Glomerular visceral epithelial cell (primary cell): ENCODE results near the gene PLCB3.
A peak's percentile ranks its signal among the peaks of the same experiment; 100 is the strongest.
"Not testable (repeated sequence)": the region's sequence is repeated elsewhere in the genome, so short reads cannot be mapped to it uniquely, and the experiment has no call there.

Experiments
- DNase-seq: peaks from one replicate; pipeline ENCODE4 v3.0.0-alpha.2; 2016; ENCODE audit errors: extremely low spot score

PLCB3 gene

DNA sequence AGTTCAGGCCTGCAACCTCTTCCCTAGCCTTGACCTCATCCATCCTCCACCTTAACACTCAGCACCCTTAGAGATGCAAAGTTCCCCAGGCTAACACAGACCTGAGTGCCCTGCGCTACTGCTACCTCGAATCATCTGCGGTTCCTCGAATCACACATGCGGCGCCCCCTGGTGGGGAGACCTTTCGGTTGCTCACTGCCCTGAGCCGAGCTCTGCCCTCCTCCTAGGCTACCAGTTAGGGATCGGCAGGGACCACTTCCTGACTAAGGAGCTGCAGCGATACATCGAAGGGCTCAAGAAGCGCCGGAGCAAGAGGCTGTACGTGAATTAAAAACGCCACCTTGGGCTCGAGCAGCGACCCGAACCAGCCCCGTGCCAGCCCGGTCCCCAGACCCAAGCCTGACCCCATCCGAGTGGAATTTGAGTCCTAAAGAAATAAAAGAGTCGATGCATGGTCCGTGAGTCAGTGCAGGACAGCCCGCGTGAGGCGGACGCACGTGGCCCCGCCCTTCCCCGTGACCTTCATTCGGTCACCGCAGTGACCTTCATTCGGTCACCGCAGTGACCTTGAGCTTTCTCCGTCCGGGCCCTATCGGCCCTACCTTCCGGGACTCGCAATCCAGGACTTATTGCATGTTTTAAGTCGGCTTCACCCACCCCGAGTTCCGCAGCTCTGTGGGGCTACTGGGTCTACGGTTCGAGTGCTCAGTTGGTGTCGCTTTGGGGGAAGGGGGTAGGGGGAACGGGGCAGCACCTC lies 53.2 kb downstream of the PLCB3 start:
- DNase-seq: peak; percentile 88

DNA sequence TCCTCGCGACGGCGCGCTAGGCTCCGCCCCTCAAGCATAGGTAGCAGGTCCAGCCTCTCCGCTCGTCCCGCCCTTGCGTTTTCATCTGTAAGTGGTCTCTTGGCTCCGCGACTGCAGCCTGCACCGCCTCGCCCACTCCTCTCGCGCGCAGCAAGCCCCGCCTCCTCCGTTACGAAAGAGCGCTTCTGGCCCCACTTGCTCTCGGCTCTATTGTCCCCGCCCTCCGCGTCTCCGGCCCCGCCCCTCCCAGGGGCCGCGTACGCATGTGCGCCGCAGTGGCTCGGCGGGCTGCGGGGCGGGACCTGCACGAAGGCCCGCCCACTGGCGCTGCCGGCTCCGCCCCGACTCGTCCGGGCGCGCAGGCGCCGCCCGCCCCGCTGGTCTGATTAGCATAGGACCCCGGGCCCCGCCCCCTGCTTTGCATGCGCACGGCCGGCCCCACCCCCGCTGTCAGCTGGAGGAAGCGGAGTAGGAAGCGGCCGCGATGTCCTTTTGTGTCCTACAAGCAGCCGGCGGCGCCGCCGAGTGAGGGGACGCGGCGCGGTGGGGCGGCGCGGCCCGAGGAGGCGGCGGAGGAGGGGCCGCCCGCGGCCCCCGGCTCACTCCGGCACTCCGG lies 53.9 kb downstream of the PLCB3 start, which contains the start of gene ESRRA:
TSS of gene ESRRA (plus strand) at position 450 of the 616 bp plus-strand sequence. CDS start 1,656 bp downstream, outside the sequence.
- peak; percentile 98 for DNase-seq

DNA sequence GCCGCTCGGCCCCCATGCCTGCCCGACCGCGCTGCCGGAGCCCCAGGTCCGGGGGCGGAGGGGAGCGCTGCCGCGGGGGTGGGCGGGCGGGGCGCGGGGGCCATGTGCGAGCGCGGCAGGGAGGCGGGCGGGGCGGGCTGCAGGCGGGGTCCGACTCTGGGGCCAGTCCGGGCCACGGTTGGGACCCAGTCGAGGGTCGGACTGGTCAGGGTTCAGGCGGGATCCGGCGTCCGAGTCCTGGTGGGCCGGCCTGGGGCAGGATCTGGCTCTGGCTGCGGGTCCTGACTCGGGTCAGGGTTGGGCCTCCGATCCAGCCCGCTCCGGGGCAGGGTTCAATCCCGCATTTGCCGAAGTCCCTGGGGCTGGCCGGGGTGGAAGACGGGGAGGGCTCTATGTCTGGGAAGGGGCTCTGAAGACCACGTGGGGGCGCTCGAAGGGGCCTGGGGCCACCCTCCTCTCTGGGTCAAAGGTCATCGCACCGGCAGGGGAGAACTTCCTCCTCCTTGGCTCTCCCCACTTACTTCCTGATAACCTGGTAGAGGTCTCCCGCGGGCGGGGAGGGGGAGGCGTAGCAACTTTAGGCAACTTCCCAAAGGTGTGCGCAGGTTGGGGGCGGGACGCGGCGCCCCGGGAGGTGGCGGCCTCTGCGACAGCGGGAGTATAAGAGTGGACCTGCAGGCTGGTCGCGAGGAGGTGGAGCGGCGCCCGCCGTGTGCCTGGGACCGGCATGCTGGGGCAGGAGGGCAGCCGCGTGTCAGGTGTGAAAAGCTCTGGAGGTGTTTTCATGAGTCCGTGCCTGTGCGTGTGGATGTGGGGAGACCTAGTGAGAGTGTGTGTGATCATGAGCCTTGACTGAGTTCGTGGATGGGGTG lies 54.6 kb downstream of the PLCB3 start:
- peak; percentile 45 for DNase-seq

DNA sequence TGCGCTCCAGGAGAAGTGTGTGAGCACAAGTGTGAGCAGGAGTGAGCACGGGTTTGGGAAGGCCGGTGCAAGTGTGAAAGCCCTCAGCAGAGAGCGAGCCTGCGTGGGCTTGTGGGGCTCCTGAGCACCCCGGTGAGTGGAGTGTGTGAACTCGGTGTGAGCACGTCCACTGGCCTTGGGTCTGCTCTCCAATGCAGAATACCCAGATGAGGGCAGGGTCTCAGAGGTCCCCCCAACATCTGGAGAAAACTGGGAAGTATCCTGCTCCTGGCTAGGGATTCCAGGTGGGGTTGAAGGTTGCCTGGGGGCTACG lies 55.2 kb downstream of the PLCB3 start:
- DNase-seq: no peak

DNA sequence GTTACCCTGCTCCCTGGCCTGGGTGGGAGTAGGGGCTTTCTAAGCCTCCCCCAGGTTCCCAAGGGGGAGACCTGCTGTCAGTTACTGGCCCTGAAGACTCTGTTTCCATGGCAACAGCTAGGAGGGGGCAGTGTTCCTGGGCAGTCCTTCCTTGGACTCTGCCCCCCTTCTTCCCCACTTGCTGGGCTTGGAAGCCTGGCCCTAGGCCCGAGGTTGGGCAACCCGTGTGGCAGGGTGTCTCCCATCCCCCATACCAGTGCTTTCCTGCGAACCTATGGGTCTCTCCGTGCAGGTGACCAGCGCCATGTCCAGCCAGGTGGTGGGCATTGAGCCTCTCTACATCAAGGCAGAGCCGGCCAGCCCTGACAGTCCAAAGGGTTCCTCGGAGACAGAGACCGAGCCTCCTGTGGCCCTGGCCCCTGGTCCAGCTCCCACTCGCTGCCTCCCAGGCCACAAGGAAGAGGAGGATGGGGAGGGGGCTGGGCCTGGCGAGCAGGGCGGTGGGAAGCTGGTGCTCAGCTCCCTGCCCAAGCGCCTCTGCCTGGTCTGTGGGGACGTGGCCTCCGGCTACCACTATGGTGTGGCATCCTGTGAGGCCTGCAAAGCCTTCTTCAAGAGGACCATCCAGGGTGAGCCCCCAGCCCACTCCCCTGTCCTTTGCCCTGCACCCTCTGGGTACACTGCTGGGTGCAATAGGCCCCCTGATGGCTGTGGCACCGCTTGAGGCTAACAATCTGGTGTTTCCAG lies 55.7 kb downstream of the PLCB3 start:
- peak; percentile 35 for DNase-seq

DNA sequence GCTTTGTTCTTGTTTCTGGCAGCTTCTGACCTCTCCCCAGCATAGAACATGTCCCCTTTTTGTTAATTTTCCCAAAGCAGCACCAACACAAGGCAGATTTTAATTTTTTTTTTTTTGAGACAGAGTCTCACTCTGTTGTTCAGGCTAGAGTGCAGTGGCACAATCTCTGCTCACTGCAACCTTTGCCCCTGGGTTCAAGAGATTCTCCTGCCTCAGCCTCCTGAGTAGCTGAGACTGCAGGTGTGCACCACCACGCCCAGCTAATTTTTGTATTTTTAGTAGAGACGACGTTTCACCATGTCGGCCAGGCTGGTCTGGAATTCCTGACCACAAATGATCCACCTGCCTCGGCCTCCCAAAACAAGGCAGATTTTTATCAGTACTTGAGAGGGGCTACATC lies 56.5 kb downstream of the PLCB3 start:
- not testable (repeated sequence) for DNase-seq

DNA sequence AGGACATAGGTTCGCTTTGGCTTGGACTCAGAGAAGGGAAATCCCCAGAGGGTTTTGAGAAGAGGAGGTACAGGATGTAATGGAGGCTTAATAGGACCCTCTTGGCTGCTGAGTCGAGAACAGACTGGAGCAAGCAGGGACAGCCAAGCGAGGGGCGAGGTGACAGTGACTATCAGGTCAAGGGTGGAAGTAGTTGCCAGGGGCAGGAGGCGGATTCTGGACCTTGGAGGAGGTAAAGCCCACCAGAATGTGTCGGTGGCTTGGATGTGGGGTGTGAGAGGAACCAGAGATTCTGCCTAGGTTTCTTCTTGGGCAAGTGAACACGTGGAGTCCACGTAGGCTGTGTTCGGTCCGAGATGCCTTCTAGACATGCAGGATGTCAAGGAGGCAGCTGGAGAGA lies 61.6 kb downstream of the PLCB3 start:
- no peak for DNase-seq

DNA sequence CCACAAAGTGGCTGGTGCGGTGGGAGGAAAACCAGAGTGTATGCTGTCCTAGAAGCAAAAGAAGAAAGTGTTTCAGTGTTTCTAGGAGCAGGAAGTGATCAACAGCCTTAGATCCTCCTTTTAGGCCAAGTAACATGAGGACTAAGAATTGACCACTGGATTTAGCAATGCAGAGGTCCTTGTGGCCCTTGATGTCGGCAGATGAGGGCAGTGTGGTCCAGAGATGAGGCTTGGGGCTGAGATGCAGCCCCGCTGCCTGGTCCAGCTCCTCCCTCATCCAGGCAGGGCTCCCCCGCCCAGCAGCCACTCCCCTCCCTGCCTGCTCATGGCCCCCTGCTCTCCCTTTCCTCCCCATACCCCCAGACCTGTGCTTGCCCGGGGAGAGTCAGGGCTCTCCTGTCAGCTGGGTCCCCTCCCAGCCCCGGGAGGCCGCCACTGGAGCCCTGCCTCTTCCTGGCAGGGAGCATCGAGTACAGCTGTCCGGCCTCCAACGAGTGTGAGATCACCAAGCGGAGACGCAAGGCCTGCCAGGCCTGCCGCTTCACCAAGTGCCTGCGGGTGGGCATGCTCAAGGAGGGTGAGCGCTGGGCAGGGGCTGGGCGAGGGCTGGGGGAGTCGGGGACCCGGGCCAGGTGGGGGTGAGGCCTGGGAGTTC lies 62.3 kb downstream of the PLCB3 start:
- DNase-seq: no peak

DNA sequence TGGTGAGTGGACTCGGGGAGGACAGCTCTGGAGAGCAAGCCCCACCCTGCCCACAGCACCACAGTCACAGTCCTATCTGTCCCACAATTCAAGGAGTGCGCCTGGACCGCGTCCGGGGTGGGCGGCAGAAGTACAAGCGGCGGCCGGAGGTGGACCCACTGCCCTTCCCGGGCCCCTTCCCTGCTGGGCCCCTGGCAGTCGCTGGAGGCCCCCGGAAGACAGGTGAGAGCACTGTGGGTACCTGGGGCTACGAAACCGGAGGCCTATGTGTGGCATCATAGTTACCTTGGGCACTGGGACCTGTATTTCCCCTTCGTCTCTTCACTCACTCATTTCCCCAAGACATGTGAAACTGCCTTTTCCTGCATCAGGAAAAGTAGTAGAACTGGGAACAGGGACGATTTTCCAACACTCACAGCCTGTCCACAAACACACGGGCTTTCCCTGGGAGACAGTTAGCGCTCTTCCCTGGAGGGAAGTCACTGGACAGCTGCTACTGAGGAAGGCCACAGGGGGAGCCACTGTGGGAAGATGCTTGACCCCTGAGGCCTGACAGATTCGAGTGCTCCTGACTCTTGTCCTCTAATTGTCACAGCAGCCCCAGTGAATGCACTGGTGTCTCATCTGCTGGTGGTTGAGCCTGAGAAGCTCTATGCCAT lies 62.9 kb downstream of the PLCB3 start:
- no peak for DNase-seq

DNA sequence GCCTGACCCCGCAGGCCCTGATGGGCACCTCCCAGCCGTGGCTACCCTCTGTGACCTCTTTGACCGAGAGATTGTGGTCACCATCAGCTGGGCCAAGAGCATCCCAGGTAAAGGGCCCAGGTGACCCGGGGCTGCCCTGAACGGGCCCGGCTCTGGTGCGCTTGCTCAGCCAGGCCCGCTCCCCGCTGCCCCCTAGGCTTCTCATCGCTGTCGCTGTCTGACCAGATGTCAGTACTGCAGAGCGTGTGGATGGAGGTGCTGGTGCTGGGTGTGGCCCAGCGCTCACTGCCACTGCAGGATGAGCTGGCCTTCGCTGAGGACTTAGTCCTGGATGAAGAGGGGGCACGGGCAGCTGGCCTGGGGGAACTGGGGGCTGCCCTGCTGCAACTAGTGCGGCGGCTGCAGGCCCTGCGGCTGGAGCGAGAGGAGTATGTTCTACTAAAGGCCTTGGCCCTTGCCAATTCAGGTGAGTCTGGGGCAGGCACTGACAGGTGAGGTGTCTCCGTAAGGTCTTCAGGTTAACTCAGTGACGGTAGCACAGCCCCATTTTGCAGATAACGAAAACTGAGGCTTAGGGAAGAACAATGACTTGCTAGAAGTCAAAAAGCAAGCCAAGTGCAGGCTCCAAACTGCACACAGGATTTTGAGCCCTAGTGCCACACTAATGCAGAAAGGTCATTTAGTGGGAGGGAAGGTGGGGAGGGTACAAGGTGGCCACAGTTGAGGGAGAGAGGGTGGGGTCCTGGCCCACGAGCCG lies 63.7 kb downstream of the PLCB3 start:
- no peak for DNase-seq

DNA sequence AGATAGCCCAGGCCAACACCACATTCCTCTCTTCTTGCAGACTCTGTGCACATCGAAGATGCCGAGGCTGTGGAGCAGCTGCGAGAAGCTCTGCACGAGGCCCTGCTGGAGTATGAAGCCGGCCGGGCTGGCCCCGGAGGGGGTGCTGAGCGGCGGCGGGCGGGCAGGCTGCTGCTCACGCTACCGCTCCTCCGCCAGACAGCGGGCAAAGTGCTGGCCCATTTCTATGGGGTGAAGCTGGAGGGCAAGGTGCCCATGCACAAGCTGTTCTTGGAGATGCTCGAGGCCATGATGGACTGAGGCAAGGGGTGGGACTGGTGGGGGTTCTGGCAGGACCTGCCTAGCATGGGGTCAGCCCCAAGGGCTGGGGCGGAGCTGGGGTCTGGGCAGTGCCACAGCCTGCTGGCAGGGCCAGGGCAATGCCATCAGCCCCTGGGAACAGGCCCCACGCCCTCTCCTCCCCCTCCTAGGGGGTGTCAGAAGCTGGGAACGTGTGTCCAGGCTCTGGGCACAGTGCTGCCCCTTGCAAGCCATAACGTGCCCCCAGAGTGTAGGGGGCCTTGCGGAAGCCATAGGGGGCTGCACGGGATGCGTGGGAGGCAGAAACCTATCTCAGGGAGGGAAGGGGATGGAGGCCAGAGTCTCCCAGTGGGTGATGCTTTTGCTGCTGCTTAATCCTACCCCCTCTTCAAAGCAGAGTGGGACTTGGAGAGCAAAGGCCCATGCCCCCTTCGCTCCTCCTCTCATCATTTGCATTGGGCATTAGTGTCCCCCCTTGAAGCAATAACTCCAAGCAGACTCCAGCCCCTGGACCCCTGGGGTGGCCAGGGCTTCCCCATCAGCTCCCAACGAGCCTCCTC lies 64.6 kb downstream of the PLCB3 start:
- not testable (repeated sequence) for DNase-seq

DNA sequence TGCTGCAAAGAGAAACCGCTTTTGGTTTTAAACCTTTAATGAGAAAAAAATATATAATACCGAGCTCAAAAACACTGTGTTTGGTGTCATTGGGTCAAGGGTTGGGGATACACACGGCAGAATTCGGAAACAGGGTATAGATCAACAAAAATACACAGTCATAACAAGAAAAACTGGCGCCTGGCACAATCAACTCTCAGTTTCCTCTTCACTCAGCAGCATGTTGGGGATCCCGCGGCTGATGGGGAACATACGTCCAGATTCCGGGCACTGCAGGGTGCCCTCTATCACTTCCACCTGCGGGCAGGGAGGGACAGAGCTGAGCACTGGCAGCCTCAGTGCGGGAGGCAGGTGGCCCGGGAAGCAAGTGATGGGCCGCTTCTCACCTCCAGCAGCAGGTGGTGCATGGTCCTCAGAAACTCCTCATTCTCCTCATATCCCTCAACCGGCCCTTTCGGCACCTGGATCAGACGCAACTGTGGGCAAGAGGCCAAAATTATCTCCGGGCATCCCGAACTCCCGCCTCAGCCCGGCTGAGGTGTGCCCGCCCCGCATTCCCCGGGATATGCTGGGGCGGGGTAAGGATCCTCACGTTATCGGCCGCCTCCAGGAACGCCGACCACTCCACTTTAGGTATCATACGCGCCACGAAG lies 65.5 kb downstream of the PLCB3 start:
- peak; percentile 53 for DNase-seq

DNA sequence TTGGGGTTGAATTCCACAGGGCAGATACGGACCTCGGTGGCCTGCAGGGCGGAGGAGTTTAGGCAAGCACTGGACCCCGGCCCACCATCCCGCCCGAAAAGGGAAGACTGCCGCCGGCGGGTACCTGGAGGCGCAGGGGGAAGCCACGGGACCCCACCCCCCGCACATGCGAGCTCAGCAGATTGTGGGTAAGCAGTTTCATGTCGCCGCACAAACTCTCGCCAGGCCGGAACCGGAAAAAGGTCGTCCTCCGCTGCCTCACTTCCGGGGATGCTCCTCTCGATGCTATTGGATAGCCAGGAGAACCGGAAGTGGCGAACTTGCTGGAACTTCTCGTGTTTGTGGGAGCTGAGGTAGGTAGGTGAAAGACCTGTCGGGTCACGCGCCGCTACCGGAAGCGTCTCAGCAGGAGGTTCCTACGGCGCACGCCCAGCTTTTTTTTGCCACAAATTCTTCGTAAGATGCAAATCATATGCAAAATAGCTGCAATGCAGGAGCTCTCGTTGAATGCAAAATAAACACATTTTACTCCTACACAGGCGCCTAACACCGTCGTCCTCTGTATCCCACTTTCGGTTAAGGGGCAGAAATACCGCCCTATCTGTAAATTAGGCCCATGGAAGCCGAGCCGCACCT lies 66.1 kb downstream of the PLCB3 start, which contains the start of gene TRMT112:
TSS of gene TRMT112 (minus strand) at position 235 of the 636 bp plus-strand sequence. CDS start at position 202, 33 bp downstream.
- DNase-seq: peak; percentile 99

DNA sequence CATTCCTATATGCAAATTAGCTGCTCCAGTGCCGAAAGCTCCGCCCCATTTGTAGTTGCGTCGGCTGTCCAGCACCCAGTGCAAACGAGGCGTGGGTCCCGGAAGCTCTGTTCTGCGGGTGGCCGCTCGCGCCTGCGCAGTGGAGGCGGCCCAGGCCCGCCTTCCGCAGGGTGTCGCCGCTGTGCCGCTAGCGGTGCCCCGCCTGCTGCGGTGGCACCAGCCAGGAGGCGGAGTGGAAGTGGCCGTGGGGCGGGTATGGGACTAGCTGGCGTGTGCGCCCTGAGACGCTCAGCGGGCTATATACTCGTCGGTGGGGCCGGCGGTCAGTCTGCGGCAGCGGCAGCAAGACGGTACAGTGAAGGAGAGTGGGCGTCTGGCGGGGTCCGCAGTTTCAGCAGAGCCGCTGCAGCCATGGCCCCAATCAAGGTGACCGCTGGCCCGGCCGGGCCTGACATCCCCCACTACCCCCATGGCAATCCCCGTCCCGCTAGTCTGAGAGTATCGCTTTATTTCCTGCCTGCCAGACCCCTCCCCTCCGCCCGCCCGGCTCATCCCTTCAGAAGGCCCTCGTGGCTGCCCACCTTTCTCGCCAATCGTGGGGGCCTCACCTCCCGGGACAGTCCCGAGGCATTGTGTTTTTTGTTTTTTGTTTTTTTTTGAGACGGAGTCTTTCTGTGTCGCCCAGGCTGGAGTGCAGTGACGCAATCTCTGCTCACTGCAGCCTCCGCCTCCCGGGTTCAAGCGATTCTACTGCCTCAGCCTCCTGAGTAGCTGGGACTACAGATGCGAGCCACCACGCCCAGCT lies 66.8 kb downstream of the PLCB3 start, which contains the start of gene PRDX5:
TSS of gene PRDX5 (plus strand) at position 161 of the 805 bp plus-strand sequence. CDS start at position 256, 95 bp downstream.
- peak; percentile 97 for DNase-seq
